Peyer's patch (tissue), 4 donors: ENCODE results near the gene GPR132.

ENCODE experiments used
- POLR2A ChIP-seq, 2 donors: fragments of 450-650 bp; IDR thresholded peaks; one replicate each; pipeline ENCODE4 v1.5.1; 2017; ENCODE audit warnings: antibody characterized with exemption in 2 of 2, mild to moderate bottlenecking in 2 of 2, moderate library complexity in 2 of 2
- TF ChIP-seq, protein P1 (sequence below), 6 experiments: fragments of 450-650 bp in 4 of 6; fragments of 200-600 bp in 2 of 6; sonication (generic) in 1 of 6; IDR thresholded peaks; one replicate each; pipeline ENCODE4 v1.5.1; 2017 to 2019; ENCODE audit warnings: antibody characterized with exemption in 6 of 6, mild to moderate bottlenecking in 3 of 6, moderate library complexity in 1 of 6

DNA sequence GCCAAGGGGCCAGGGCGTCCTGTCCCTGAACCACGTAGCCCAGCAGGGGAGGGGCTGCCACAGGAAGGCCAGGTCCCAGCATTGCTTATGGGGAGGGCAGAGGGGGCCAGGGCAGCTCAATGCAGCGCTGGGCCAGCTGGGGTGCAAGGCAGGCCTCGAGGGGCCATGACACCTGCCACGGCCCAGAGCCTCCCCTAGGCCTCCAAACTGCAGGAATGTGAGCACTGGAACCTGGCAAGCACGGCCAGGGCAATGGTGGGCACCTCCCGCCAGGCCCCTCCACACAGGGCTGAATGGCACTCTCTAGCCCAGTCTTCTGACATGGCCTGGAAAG lies 32.5 kb upstream of the GPR132 start:
- TF ChIP-seq, protein P1, sequence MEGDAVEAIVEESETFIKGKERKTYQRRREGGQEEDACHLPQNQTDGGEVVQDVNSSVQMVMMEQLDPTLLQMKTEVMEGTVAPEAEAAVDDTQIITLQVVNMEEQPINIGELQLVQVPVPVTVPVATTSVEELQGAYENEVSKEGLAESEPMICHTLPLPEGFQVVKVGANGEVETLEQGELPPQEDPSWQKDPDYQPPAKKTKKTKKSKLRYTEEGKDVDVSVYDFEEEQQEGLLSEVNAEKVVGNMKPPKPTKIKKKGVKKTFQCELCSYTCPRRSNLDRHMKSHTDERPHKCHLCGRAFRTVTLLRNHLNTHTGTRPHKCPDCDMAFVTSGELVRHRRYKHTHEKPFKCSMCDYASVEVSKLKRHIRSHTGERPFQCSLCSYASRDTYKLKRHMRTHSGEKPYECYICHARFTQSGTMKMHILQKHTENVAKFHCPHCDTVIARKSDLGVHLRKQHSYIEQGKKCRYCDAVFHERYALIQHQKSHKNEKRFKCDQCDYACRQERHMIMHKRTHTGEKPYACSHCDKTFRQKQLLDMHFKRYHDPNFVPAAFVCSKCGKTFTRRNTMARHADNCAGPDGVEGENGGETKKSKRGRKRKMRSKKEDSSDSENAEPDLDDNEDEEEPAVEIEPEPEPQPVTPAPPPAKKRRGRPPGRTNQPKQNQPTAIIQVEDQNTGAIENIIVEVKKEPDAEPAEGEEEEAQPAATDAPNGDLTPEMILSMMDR (IDR thresholded peaks at IDR 0.05): no peak
- TF ChIP-seq POLR2A (IDR thresholded peaks at IDR 0.05): no peak
